ENCODE data around the gene RIC1.

Gene RIC1

GRCh38 chr9:5750569-5750968 is 121.7 kb downstream of the RIC1 start:
- no peak overlapping the region for H3K4me3 ChIP-seq (ENCODE audit: low read length)
- no peak for TF ChIP-seq CTCF (conservative IDR thresholded peaks at IDR 0.05; ENCODE audit: low read depth, low read length)
- no peak for DNase-seq (ENCODE audit: low read depth)

GRCh38 chr9:5756633-5757032 is 127.7 kb downstream of the RIC1 start:
- no peak for DNase-seq (ENCODE audit: low read depth)
- no peak for TF ChIP-seq CTCF (conservative IDR thresholded peaks at IDR 0.05; ENCODE audit: low read depth, low read length)

DNA sequence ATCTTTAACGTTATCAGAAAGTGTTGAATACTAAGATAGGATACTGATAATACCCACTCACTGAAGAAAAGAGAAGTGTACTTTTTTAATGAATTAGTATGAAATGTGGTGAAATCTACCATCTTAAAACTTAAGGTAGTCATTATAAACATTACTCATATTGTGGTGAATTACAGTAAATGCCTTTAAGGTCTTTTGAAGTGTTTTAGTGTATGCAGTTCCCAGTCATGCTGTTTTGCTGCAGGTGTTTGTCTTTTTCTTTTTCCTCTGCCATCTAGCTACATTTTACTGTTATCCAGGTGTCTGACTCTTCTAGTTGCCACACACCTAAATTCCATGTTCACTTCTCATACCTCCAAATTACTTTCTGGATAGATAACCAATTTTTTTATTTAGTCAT is 131.4 kb downstream of the RIC1 start:
- no peak for TF ChIP-seq CTCF (conservative IDR thresholded peaks at IDR 0.05; ENCODE audit: low read depth, low read length)
- no peak overlapping the region for H3K4me3 ChIP-seq (ENCODE audit: low read length)
- no peak for DNase-seq (ENCODE audit: low read depth)

More at GRCh38 chr9:5756633-5757032, 127.7 kb downstream of the RIC1 start:
- H3K4me3 ChIP-seq (ENCODE audit: low read length) = no peak overlapping the region

- no peak overlapping the region for H3K4me3 ChIP-seq (ENCODE audit: low read length)
- no peak for DNase-seq (ENCODE audit: low read depth)
- TF ChIP-seq CTCF (conservative IDR thresholded peaks at IDR 0.05; ENCODE audit: low read depth, low read length) = no peak
Measured at GRCh38 chr9:5762421-5762820, 133.5 kb downstream of the RIC1 start.

DNA sequence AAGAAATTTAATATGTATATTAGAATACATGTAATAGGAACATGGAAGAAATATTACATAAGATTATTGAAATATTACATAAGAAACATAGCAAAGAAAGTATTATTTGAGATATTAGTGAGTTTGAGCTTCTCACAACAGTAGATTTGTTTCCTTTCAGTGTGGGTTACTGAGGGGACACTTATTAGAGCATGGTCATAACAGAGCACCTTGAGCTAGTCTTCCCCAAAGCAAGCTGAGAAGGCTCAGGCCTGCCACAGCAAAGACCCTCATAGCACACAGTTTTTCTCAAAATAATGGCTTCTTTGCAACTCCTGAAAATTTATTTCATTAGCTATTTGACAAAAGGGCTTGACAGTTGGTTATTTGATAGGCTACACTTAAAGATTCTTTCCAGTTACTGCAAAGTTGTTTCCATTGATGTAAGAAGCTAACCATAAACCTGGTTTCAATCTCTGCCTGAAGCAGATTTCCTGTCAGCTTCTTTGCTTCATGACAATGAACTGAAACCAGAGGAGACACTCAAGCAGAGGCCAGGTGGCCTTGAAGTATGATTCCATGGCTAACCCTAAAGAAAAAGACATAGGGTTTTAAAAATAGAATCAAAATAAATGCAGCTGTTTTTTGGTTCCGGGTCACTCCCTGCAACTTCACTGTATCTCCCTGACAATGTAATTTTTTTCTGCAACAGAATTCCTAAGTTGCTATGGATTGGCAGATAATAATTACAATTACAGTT is 135.4 kb downstream of the RIC1 start:
- no peak for DNase-seq (ENCODE audit: low read depth)
- H3K4me3 ChIP-seq (ENCODE audit: low read length) = no peak overlapping the region
- TF ChIP-seq CTCF (conservative IDR thresholded peaks at IDR 0.05; ENCODE audit: low read depth, low read length) = no peak

DNA sequence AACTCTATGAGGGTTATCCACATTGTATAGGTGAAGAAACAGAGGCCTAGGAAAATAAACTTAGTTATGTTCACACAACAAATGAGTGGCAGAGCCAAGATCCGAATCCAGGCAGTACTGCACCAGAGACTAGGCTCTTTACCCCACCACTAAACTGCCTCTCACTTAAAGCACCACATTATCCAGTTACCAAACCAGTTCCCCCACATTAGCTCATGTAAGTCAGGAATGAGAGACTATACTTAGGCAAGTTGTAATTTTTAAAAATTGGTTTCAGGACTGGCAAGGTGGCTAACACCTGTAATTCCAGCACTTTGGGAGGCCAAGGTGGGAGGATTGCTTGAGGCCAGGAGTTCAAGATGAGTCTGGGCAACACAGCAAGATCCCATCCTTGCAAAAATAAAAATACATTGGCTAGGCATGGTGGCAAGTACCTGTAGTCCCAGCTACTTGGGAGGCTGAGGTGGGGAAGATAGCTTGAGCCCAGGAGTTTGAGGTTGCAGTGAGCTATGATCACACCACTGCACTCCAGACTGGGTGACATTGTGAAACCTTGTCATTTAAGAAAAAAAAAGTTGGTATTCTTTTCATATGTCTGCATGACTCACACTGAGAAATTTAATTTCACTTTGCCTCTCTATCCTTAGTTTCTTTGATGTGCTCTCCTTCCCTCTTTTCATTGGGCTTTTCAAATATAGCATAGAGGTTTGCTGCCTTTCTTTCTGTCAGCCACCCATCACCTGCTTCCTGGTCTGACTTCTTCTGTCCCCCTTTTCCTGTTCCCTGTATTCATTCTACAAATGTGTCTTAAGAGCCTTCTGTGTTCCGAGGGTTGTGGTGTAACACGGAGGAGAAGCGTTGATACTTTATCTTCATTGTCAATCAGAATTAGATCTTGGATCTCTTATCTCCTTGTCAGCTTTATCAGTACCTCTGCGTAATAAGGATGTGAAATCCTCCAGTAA is 139.3 kb downstream of the RIC1 start:
- no peak overlapping the region for H3K4me3 ChIP-seq (ENCODE audit: low read length)
- DNase-seq (ENCODE audit: low read depth) = no peak
- TF ChIP-seq CTCF (conservative IDR thresholded peaks at IDR 0.05; ENCODE audit: low read depth, low read length) = no peak

All from retinal pigment epithelial cell (primary cell).